ENCODE results near the gene PTRHD1. TPM values are rescaled to one million over a fixed set of nuclear protein-coding genes. Genes with fewer than 3 reads are reported as not detected.

PTRHD1 gene
- polyA plus RNA-seq, 1 of the 3 experiments (the other 2 are of a cell fraction): 74.4 TPM

DNA sequence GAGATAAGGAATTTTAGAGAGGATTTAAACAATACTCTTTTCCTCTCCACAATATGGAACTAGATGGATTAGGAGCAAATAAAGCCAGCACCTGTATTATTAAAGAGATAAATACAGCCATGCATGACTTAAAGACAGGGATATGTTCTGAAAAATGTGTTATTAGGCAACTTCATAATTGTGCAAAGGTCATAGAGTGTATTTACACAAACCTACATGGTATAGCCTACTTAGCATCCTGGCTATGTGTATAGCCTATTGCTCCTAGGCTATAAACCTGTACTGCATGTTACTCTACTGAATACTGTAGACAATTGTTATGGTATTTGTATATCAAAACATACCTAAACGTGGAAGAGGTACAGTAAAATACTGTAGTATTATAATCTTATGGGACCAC is 53.0 kb downstream of the PTRHD1 start:
- Histone ChIP-seq H3K27me3 (ENCODE audit: insufficient read depth) (no peaks in the 10 kb centered on the region), H3F3A (replicated peaks; ENCODE audit: insufficient read depth) (no peaks in the 10 kb centered on the region), H4K20me1 (ENCODE audit: insufficient read depth) (no peaks in the 10 kb centered on the region), H3K9me2 (no peaks in the 10 kb centered on the region), H3K27ac (ENCODE audit: low read depth in 2 of 2, low read length in 1 of 2) (no peak overlapping the region), H2AFZ (ENCODE audit: low read depth) (no peak overlapping the region), H3K4me2 (no peak overlapping the region), H3K4me1 (ENCODE audit: control insufficient read depth in 1 of 2, insufficient read depth in 2 of 2, low read depth in 1 of 2, low read length in 1 of 2) (peaks cover 0 to 9% of the 10 kb centered on the region in 2 experiments; a peak in 2 of 4 replicates), H3K79me2 (ENCODE audit: insufficient read depth) (no peaks in the 10 kb centered on the region), H3K4me3 (ENCODE audit: low read depth in 2 of 2, low read length in 1 of 2) (no peak overlapping the region), H3K36me3 (replicated peaks in 1 of 2; ENCODE audit: control insufficient read depth in 1 of 2, insufficient read depth in 2 of 2, low read length in 1 of 2) (peaks cover 21 to 23% of the 10 kb centered on the region in 2 experiments), H3K9me3 (no peaks in the 10 kb centered on the region), H3K9ac (no peak overlapping the region)
- 72% methylated on average over 1 of the region's 1 CpG for WGBS (ENCODE audit: low lambda C conversion rate)
- no peak for TF ChIP-seq TEAD4 (IDR thresholded peaks at IDR 0.05; ENCODE audit: borderline replicate concordance, insufficient read depth)
- TF ChIP-seq NFIC (IDR thresholded peaks at IDR 0.05; ENCODE audit: borderline replicate concordance): no peak
- no peak for TF ChIP-seq MXI1 (IDR thresholded peaks at IDR 0.05; ENCODE audit: low read depth, low read length)
- no peak for TF ChIP-seq TCF12 (IDR thresholded peaks at IDR 0.05)
- no peak for TF ChIP-seq RCOR1 (IDR thresholded peaks at IDR 0.05; ENCODE audit: low read length)
- ChIA-PET CTCF (interaction anchor here (0.8 kb wide), 1 partner anchor 15 kb away, joined by 3 read pairs; no protein-coding TSS in a partner anchor), POLR2A (no interaction called here)
- DNase-seq: no peak

Other genes with a start within 250 kb of the PTRHD1 start
- 18.3 and 22.5 TPM in 2 replicates for gene CENPO, start within 50 bp of the PTRHD1 start, polyA plus RNA-seq (2012; rRNA removed)
- 36.6 and 53.9 TPM in 2 replicates for gene ADCY3, start 126.8 kb upstream of the PTRHD1 start, polyA plus RNA-seq (2012; rRNA removed)
- 2.4 and 3.6 TPM in 2 replicates for gene DNAJC27, start 178.6 kb upstream of the PTRHD1 start, polyA plus RNA-seq (2012; rRNA removed)
- 1.5 and 1.9 TPM in 2 replicates for gene EFR3B, start 248.7 kb upstream of the PTRHD1 start, polyA plus RNA-seq (2012; rRNA removed)